Suprapubic skin (tissue), 3 donors: Measurements from ENCODE around the gene RTBDN.

Source experiments
- EP300 ChIP-seq: sonication (generic); formaldehyde crosslinking; IDR thresholded peaks from one replicate; pipeline ENCODE4 v1.6.1; 2017; ENCODE audit warnings: antibody characterized with exemption
- TF ChIP-seq, protein P1 (sequence below), 2 donors: fragments of 200-600 bp in 1 of 2; fragments of 450-650 bp in 1 of 2; sonication (generic) in 1 of 2; IDR thresholded peaks; one replicate each; pipeline ENCODE4 v1.5.1; 2016 to 2019; ENCODE audit warnings: antibody characterized with exemption in 2 of 2, mild to moderate bottlenecking in 1 of 2, moderate library complexity in 1 of 2

DNA sequence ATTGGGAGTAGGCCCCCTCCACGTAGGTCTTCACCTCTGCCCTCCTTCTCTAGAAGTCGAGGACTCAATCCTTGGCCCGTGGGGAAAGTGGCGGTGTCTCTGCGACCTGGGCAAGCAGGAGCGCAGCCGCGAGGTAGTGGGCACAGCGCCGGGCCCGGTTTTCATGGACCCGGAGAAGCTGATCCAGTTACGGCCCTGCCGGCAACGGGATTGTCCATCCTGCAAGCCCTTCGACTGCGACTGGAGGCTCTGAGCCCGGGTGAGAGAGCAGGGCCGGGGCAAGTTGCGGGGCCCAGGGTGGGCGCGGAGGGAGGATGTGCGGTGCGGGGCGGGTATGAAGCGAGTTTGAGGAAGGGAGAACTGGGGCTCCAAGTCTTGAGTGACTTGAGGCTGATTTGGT lies 30.3 kb downstream of the RTBDN start:
- TF ChIP-seq, protein P1, sequence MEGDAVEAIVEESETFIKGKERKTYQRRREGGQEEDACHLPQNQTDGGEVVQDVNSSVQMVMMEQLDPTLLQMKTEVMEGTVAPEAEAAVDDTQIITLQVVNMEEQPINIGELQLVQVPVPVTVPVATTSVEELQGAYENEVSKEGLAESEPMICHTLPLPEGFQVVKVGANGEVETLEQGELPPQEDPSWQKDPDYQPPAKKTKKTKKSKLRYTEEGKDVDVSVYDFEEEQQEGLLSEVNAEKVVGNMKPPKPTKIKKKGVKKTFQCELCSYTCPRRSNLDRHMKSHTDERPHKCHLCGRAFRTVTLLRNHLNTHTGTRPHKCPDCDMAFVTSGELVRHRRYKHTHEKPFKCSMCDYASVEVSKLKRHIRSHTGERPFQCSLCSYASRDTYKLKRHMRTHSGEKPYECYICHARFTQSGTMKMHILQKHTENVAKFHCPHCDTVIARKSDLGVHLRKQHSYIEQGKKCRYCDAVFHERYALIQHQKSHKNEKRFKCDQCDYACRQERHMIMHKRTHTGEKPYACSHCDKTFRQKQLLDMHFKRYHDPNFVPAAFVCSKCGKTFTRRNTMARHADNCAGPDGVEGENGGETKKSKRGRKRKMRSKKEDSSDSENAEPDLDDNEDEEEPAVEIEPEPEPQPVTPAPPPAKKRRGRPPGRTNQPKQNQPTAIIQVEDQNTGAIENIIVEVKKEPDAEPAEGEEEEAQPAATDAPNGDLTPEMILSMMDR (IDR thresholded peaks at IDR 0.05), result no peak
- TF ChIP-seq EP300, result no peak
